ENCODE measurements around the gene FBRSL1.
A peak's percentile ranks its signal among the peaks of the same experiment; 100 is the strongest.
"Not testable (repeated sequence)": the region's sequence is repeated elsewhere in the genome, so short reads cannot be mapped to it uniquely, and the experiment has no call there.

Gene FBRSL1

DNA sequence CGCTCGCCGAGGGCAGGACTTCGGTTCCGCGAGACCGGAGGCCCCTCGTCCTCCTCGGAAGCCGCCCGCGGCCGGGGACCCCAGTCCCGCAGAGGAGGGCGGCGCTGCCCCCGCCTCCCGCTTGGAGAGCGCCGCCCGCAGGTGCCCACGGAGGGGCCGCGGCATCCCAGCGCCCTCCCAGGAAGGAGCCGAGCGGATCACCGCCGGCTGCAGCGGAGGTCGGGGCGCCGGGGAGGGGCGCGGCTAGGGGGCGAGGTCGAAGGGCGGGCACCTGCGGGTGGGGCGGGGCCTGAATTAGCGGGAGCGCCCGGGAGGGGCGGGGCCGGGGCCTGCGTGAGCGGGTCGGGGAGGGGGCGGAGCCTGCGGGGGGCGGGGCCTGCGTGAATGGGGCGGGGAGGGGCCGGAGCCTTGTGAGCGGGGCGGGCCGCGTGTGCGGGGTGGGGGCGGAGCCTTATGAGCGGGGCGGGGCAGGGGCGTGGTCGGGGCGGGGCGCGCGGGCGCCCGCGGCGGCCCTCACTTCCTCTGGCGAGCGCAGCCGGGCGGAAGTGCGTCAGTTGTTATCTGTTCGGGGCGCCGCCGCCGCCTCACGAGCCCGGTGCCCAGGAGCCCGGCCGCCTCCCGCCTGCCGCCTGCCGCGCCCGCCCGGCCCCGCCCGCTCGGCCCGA is at the start of gene FBRSL1:
TSS of gene FBRSL1 (plus strand) at position 550 of the 665 bp plus-strand sequence.
- peak; percentile 18 for DNase-seq

- not testable (repeated sequence) for DNase-seq
These were observed 49.5 kb upstream of the FBRSL1 start for GRCh38 chr12:132440420-132440819.

- no peak for DNase-seq
These were observed 47.8 kb upstream of the FBRSL1 start for GRCh38 chr12:132441871-132442863.

DNA sequence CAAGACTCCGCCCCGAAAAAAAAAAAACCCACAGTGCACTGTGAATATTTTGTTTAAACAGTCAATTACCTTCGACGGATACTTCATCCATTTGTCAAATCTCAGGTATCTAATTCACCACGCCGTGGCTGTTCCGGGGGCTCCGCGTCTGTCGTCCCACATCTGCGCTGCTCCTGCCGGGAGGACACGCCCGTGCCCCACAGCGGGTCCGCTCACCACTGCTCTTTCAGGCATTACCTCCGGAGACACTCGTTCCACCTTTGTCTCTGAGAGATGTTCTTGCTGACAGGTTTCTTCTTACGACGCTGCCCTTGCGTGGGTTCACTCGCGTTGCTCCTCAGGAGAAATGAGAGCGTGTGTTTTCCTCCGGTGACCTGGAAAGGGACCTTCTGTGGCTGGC is 46.9 kb upstream of the FBRSL1 start:
- no peak for DNase-seq

GRCh38 chr12:132444283-132444682 is 45.7 kb upstream of the FBRSL1 start:
- DNase-seq, result no peak

- DNase-seq, result peak; percentile 74
These were observed 44.7 kb upstream of the FBRSL1 start for GRCh38 chr12:132444957-132445883.

DNA sequence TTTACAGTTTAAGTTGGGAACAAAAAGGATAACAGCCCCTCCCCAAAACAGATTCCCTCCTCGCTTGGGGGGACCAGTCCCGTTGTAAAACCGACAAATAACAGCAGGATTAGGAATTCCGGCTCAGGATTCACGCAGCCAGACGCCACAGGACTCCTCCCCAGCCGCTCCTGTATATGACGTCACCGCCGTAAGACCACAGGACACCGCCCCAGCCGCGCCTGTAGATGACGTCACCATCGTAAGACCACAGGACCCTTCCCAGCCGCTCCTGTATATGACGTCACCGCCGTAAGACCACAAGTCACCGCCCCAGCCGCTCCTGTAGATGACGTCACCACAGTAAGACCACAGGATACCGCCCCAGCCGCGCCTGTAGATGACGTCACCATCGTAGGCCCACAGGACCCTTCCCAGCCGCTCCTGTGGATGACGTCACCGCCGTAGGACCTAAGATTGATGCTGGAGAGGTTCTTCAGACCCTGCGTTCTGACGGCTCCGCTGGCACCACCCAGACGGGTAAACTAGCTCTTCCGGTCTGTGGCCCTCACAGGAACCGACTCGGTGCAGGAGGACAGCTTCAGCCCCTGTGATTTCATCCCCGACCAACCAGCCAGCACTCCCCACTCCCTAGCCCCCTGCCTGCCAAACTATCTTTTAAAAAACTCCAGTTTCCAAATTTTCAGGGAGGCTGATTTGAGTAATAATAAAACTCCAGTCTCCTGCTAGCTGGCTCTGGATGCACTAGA is 43.9 kb upstream of the FBRSL1 start:
- peak; percentile 34 for DNase-seq

DNA sequence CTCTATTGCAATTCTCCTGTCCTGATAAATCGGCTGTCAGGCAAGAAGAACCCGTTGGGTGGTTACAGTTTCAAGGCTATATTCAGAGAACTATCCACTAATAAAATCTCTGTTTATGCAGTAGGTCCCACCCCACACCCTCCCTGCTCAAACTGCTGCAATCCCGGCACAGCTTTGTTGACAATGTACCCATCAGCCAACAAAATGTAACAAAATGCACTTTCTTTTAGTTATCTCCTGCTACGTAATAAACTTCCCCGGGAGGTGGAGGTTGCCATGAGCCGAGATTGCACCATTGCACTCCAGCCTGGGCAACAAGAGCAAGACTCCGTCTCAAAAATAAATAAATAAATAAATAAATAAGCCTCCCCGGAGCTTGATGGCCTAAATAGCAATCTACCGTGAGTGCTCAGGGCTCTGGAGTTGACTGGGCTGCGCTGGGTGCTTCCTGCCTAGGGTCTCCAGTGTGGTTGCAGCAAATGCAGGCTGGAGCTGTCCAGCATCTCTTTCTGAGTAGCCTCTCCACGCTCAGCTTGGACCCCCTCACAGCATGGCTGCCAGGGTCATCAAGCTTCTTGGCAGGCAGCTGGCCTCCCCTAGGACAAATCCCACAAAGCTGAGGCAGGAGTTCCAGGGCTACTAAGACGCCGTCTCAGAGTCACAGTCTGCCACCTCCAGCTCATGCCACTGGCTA is 43.2 kb upstream of the FBRSL1 start:
- no peak for DNase-seq

- DNase-seq, result no peak
These were observed 42.6 kb upstream of the FBRSL1 start for GRCh38 chr12:132447327-132447720.

DNA sequence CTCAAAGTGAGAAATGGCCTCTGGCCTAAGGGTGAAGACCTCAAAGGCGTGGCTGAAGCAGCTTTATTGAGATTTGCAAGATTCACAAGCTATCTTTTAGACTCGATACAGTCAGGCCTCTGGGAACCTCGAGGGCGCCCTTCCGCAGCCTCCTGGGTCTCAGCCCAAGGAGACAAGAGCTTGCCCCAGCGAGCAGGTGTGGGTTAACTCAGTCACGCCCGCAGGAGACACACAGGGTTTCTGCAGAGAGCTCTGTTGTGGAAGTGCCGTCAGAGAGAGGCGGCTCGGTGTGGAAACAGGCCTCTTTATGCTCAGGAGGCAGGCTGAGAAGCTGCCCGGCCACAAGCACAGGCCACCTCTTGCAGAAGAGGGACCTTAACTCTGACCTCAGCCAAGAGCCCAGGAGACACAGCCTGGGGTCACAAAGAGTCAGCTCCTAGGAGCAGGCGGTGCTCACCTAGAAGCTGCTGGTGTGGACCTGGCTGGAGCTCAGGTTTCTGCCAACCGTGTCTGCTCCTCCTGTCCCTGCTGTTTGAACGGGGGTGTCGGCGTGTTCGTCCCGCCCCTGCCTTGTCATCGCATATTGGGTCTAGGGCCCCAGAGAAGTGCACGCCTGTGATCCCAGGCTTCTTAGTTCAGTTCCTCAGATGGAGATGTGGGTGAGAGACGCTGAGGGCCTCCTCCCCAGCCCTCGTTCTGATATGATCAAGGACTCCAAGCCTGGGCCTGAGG is 42.1 kb upstream of the FBRSL1 start:
- DNase-seq, result no peak

GRCh38 chr12:132448463-132448820 is 41.5 kb upstream of the FBRSL1 start:
- DNase-seq, result no peak

- DNase-seq, result no peak
These were observed 40.2 kb upstream of the FBRSL1 start for GRCh38 chr12:132449565-132450417.

DNA sequence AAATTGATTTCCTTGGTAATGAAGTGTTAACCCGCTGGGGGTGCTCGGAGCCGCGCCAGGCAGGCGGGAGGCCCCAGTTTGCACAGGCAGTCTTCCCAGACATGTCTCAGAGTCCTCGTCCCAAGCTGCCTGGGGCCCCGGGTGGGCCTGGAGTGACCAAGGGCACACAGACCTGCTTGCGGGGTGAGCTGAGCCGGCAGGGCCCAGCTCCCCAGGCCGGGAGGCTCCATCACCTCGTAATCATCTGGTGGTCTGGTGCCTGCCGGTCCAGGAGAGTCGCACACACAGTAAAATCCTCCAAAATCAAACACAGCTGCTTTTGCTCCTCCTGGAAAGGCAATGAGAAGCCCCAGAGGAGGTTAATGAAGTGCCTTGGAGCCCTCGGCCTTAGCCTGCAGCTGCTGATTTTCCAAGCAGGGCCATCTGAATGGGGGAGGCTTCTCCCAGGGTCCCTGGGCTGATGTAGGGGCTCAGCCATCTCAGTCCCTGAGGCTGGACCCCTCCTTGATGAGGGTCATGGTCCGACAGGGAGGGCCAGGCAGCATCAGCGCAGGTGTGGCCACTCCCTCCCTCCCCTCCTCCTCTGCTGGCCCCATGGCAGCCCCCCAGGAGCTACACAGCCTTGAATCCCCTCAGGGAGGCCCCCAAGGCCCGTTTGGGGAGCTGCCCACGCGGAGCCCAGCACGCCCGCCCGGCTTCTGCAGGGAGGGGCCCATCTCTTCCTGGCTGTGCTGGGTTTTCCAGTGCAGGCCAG is 39.4 kb upstream of the FBRSL1 start:
- DNase-seq, result no peak

GRCh38 chr12:132451172-132451835 is 38.6 kb upstream of the FBRSL1 start:
- DNase-seq, result no peak

- no peak for DNase-seq
These were observed 38.1 kb upstream of the FBRSL1 start for GRCh38 chr12:132451836-132452195.

GRCh38 chr12:132452596-132453350 is 37.2 kb upstream of the FBRSL1 start:
- no peak for DNase-seq

- DNase-seq, result no peak
These were observed 36.4 kb upstream of the FBRSL1 start for GRCh38 chr12:132453361-132454192.

All from NCI-H524 treated with DMSO at 0.1 percent for 48 hours (cell line).